Femur (tissue), 1 donor: Measurements from ENCODE around the gene UGT2B17.
"Not testable (repeated sequence)": the region's sequence is repeated elsewhere in the genome, so short reads cannot be mapped to it uniquely, and the experiment has no call there.

Experiments used
- DNase-seq: peaks from one replicate; pipeline ENCODE4 v3.0.0-alpha.2; 2017

The UGT2B17 gene

GRCh38 chr4:68576272-68577125 lies at the start of gene UGT2B17:
Gene UGT2B17, minus strand, starts transcription at chr4:68576322. Its CDS starts 7,838 bp downstream, at chr4:68568484.
- no peak for DNase-seq

DNA sequence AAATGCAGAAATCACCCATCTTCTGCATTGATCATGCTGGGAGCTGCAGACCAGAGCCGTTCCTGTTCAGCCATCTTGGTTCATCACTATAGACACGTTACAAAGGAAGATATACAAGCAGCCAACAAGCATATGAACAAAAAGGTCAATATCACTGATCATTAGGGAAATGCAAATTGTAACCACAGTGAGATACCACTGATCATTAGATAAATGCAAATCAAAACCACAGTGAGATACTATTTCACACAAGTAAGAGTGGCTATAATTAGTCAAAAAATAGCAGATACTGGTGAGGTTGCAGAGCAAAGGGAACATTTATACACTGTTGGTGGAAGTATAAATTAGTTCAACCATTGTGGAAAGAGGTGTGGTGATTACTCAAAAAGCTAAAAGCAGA lies 46.6 kb upstream of the UGT2B17 start:
- not testable (repeated sequence) for DNase-seq

GRCh38 chr4:68617003-68617698 lies 41.0 kb upstream of the UGT2B17 start:
- no peak for DNase-seq

GRCh38 chr4:68615699-68616422 lies 39.7 kb upstream of the UGT2B17 start:
- DNase-seq = no peak

DNA sequence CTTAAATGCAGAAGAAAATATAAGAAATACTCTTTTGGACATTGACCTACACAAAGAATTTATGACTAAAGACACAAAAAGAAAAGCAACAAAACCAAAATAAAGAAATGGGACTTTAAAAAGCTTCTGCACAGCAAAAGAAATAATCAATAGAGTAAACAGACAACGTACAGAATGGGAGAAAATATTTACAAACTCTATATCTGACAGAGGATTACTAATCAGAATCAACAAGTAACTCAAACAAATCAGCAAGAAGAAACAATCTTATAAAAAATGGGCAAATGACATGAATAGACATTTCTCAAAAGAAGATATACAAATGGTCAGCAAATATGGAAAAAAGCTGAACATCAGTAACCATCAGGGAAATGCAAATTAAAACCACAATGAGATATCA lies 37.6 kb upstream of the UGT2B17 start:
- DNase-seq = no peak

DNA sequence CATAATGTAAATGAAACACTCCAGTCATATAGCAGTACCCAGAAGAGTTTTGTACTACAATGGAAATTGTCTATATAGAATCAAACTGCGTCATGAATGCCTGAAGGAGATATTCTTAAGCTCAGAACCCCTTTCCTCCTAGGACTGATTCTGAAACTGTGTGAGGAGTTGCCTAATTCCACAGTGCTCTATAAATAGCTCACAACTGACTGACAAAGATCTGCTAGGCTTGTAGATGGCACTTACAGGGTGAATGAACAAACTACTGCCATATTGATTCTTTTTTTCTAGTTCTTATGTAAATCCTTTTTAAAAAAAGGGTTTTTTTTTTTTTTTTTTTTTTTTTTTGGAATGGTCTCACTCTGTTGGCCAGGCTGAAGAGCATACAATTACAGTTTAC lies 30.1 kb upstream of the UGT2B17 start:
- DNase-seq = no peak

- DNase-seq = no peak
Measured at GRCh38 chr4:68599150-68599549, 23.0 kb upstream of the UGT2B17 start.

DNA sequence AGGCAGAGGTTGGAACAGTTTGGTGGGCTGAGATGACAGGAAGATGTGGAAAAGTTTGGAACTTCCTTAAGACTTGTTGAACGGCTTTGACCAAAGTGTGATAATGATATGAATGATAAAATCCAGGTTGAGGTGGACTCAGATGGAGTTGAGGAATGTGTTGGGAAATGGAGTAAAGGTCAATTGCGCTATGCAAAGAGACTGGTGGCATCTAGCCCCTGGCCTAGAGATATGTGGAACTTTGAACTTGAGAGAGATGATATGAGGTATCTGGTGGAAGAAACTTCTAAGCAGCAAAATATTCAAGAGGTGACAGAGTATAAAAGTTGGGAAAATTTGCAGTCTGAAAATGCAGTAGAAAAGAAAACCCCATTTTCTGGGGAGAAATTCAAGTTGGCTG lies 21.4 kb upstream of the UGT2B17 start:
- DNase-seq = no peak

- no peak for DNase-seq
Measured at GRCh38 chr4:68594678-68595077, 18.6 kb upstream of the UGT2B17 start.

GRCh38 chr4:68593112-68593511 lies 17.0 kb upstream of the UGT2B17 start:
- DNase-seq = no peak

DNA sequence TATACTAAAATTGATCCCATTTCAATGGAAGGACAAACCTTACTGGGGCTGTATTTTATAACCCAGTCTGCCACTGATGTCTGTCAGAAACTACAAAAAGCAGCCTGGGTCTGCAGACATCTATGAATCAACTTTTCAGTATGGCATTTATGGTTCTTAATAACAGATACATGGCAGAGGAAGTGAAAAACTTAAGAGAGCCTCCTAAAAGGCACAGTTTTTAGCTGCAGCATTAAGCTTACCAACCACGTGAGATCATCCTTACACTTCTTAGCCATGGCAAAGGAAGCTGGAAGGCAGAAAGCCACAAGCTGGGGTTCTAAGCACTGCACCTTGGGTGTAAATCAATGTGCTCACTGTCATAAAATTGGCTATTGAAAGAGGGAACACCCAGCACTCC lies 16.6 kb upstream of the UGT2B17 start:
- DNase-seq = no peak

DNA sequence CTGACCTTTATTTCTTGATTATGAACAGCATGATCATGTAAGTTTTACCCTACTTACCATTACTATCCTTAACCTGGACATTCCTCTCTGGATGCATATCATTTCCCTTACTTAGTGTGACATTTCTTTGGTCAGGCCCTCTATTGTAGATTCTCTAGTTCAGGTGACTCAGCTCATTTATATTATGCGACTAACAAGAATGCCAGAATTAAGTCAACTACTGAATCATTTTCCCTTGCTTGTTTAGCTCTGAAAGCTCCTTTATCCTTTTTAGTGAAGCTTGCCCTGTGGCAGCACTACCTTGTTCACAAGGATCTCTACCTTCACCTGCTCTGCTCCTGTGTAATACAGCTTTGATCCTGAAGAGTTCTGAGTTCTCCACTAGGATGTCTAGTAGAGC lies 15.1 kb upstream of the UGT2B17 start:
- no peak for DNase-seq

GRCh38 chr4:68589790-68590189 lies 13.7 kb upstream of the UGT2B17 start:
- DNase-seq = no peak

GRCh38 chr4:68582339-68582717 lies 6.2 kb upstream of the UGT2B17 start:
- DNase-seq = no peak

DNA sequence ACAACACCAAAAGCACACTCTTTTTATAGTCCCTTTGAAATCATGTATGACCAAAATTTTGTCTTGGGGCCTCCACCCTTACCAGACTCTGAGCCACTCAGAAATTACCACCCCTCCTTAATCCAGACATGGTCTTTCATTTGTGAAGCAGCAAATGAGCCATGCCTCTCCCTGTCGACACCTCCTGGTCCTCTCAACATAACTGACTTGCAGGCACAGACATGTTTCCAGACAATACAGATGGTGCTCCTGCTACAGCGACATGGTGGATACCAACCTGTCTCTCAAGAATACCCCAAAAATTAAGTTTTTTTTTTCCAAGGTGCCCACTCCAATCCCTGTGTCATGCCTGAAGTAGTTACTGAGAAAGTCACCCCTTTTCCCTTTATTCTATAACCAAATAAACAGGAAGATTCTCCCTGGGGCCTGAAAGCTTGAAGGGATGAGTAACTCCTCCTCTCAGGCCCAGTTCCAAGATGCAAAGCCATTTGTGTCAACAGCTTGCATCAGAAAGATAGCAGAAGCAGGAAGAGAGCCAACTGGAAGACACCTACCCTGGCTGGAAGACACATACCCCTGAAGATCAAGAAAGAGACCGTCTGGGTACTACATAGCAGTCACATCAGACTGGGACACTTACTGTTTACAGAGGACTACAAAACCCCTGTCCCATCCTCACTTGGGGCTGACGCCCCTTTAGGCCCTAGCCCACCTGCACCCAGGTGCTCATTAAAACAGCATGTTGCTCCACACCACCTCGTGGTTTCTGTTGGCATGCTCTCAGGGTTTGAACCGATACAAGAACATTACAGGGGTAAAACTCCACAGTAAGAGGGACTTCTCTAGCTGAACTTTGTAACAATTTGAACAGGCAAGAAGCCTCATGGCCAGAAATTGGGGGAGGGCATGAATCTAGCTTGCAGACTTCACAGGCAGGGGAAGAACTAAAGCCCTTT lies 5.5 kb upstream of the UGT2B17 start:
- no peak for DNase-seq

- DNase-seq = no peak
Measured at GRCh38 chr4:68577590-68577989, 1.5 kb upstream of the UGT2B17 start.

- DNase-seq = not testable (repeated sequence)
Measured at GRCh38 chr4:68575636-68576035, 486 bp downstream of the UGT2B17 start.

GRCh38 chr4:68575081-68575480 lies 1.0 kb downstream of the UGT2B17 start:
- DNase-seq = no peak

DNA sequence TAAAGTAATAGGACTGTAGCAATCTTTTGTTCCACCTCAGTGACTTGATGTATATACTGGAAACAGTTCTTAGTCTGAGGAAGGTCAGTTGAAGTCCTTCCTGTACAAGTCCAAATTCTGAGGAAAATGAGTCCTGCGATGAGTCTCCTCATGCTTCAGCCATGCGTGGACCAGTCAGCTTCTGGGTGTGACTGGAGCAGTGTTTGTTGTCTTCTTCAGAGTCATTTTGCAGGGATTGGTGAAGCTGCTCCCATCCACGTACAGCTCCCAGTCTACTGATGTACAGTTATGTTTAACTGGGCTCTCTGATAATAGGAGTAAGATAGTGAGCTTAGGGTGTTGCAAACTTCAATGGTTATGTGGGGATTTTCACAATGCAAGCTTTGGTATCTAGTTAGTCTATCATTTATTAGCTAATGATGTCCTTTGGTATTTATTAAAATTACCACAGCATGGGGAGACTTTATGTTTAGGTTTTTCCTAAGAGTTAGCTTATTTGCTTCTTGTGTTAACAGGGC lies 3.4 kb downstream of the UGT2B17 start:
- no peak for DNase-seq

- DNase-seq = no peak
Measured at GRCh38 chr4:68570122-68570507, 6.0 kb downstream of the UGT2B17 start.

GRCh38 chr4:68569466-68570121 lies 6.5 kb downstream of the UGT2B17 start:
- DNase-seq = no peak

- DNase-seq = not testable (repeated sequence)
Measured at GRCh38 chr4:68569036-68569435, 7.1 kb downstream of the UGT2B17 start.
